Muscle layer of duodenum (tissue), 2 donors: Measurements from ENCODE around the gene LIPK.
"Not testable (repeated sequence)": the region's sequence is repeated elsewhere in the genome, so short reads cannot be mapped to it uniquely, and the experiment has no call there.

Experiments
- H3K27ac ChIP-seq: one replicate; pipeline ENCODE4 v1.7.0; 2013; ENCODE audit warnings: mild to moderate bottlenecking, low read length
- H3K27me3 ChIP-seq: one replicate; pipeline ENCODE4 v1.7.0; 2013; ENCODE audit warnings: low read depth, mild to moderate bottlenecking, control low read depth, low read length
- H3K36me3 ChIP-seq, 2 donors: one replicate each; pipeline ENCODE4 v1.7.0; 2013; ENCODE audit warnings: low read length in 2 of 2, control low read depth in 1 of 2, mild to moderate bottlenecking in 1 of 2; ENCODE audit not compliant: insufficient read depth in 2 of 2, control insufficient read depth in 1 of 2
- H3K4me1 ChIP-seq, 2 donors: one replicate each; pipeline ENCODE4 v1.7.0; 2013; ENCODE audit warnings: low read length in 2 of 2, mild to moderate bottlenecking in 2 of 2, control low read depth in 1 of 2, moderate library complexity in 1 of 2; ENCODE audit not compliant: insufficient read depth in 2 of 2, control insufficient read depth in 1 of 2
- H3K4me3 ChIP-seq, 2 donors: one replicate each; pipeline ENCODE4 v1.7.0; 2013; ENCODE audit warnings: low read length in 2 of 2, low read depth in 1 of 2, mild to moderate bottlenecking in 1 of 2
- H3K9me3 ChIP-seq, 2 donors: one replicate each; pipeline ENCODE4 v1.7.0; 2013; ENCODE audit warnings: low read length in 2 of 2, control low read depth in 1 of 2, mild to moderate bottlenecking in 1 of 2; ENCODE audit not compliant: control insufficient read depth in 1 of 2
- donor health status: healthy.

Gene LIPK

GRCh38 chr10:88676283-88677060 lies 29.6 kb upstream of the LIPK start:
- no peak overlapping the region for H3K4me3 ChIP-seq
- no peaks in the 10 kb centered on the region for H3K4me1 ChIP-seq

GRCh38 chr10:88680958-88681357 lies 25.1 kb upstream of the LIPK start:
- no peaks in the 10 kb centered on the region for H3K27me3 ChIP-seq
- H3K9me3 ChIP-seq: no peaks in the 10 kb centered on the region
- no peak overlapping the region for H3K27ac ChIP-seq
- H3K4me1 ChIP-seq: no peaks in the 10 kb centered on the region
- H3K4me3 ChIP-seq: no peak overlapping the region
- H3K36me3 ChIP-seq: no peaks in the 10 kb centered on the region

More at GRCh38 chr10:88676283-88677060, 29.6 kb upstream of the LIPK start:
- H3K27ac ChIP-seq: no peak overlapping the region
- H3K36me3 ChIP-seq: no peaks in the 10 kb centered on the region
- no peaks in the 10 kb centered on the region for H3K9me3 ChIP-seq
- no peaks in the 10 kb centered on the region for H3K27me3 ChIP-seq

- H3K9me3 ChIP-seq: no peaks in the 10 kb centered on the region
Measured at GRCh38 chr10:88682491-88682890, 23.6 kb upstream of the LIPK start.

GRCh38 chr10:88687853-88688467 lies 18.1 kb upstream of the LIPK start:
- Histone ChIP-seq H3K27ac (no peak overlapping the region), H3K4me3 (no peak overlapping the region), H3K27me3 (no peaks in the 10 kb centered on the region), H3K4me1 (no peaks in the 10 kb centered on the region), H3K9me3 (no peaks in the 10 kb centered on the region), H3K36me3 (no peaks in the 10 kb centered on the region)

More at GRCh38 chr10:88682491-88682890, 23.6 kb upstream of the LIPK start:
- no peaks in the 10 kb centered on the region for H3K36me3 ChIP-seq
- no peak overlapping the region for H3K27ac ChIP-seq
- no peak overlapping the region for H3K4me3 ChIP-seq
- H3K4me1 ChIP-seq: no peaks in the 10 kb centered on the region
- H3K27me3 ChIP-seq: no peaks in the 10 kb centered on the region

GRCh38 chr10:88689366-88689765 lies 16.7 kb upstream of the LIPK start:
- H3K27ac ChIP-seq: no peak overlapping the region
- no peaks in the 10 kb centered on the region for H3K27me3 ChIP-seq
- no peaks in the 10 kb centered on the region for H3K36me3 ChIP-seq
- H3K4me3 ChIP-seq: no peak overlapping the region
- H3K9me3 ChIP-seq: no peaks in the 10 kb centered on the region
- no peaks in the 10 kb centered on the region for H3K4me1 ChIP-seq

- Histone ChIP-seq H3K4me3 (no peak overlapping the region), H3K36me3 (no peaks in the 10 kb centered on the region), H3K9me3 (no peaks in the 10 kb centered on the region), H3K27ac (no peak overlapping the region), H3K4me1 (no peaks in the 10 kb centered on the region), H3K27me3 (no peaks in the 10 kb centered on the region)
Measured at GRCh38 chr10:88693392-88694020, 12.5 kb upstream of the LIPK start.

- Histone ChIP-seq H3K4me3 (no peak overlapping the region), H3K4me1 (no peaks in the 10 kb centered on the region), H3K27ac (no peak overlapping the region), H3K27me3 (no peaks in the 10 kb centered on the region), H3K36me3 (no peaks in the 10 kb centered on the region), H3K9me3 (no peaks in the 10 kb centered on the region)
Measured at GRCh38 chr10:88702848-88703597, 3.0 kb upstream of the LIPK start.

GRCh38 chr10:88707429-88708155 lies 1.5 kb downstream of the LIPK start:
- Histone ChIP-seq H3K4me3 (no peak overlapping the region), H3K36me3 (no peaks in the 10 kb centered on the region), H3K9me3 (no peaks in the 10 kb centered on the region), H3K27me3 (no peaks in the 10 kb centered on the region), H3K27ac (no peak overlapping the region), H3K4me1 (no peaks in the 10 kb centered on the region)

GRCh38 chr10:88709361-88709760 lies 3.3 kb downstream of the LIPK start:
- H3K4me1 ChIP-seq, H3K9me3 ChIP-seq, H3K27ac ChIP-seq, H3K4me3 ChIP-seq, H3K36me3 ChIP-seq, H3K27me3 ChIP-seq: not testable (repeated sequence)

- no peaks in the 10 kb centered on the region for H3K27me3 ChIP-seq
- H3K4me1 ChIP-seq: no peaks in the 10 kb centered on the region
- H3K27ac ChIP-seq: no peak overlapping the region
- H3K36me3 ChIP-seq: no peaks in the 10 kb centered on the region
- H3K4me3 ChIP-seq: no peak overlapping the region
- no peaks in the 10 kb centered on the region for H3K9me3 ChIP-seq
Measured at GRCh38 chr10:88715517-88715916, 9.5 kb downstream of the LIPK start.

GRCh38 chr10:88721392-88721791 lies 15.3 kb downstream of the LIPK start:
- no peak overlapping the region for H3K27ac ChIP-seq
- no peaks in the 10 kb centered on the region for H3K27me3 ChIP-seq
- no peaks in the 10 kb centered on the region for H3K4me1 ChIP-seq
- H3K4me3 ChIP-seq: no peak overlapping the region
- H3K9me3 ChIP-seq: no peaks in the 10 kb centered on the region
- H3K36me3 ChIP-seq: no peaks in the 10 kb centered on the region
